ENCODE data around the gene MRPL49. TPM values are rescaled to one million over a fixed set of nuclear protein-coding genes. Genes with fewer than 3 reads are reported as not detected.
"Not testable (repeated sequence)": the region's sequence is repeated elsewhere in the genome, so short reads cannot be mapped to it uniquely, and the experiment has no call there.

Gene MRPL49
- total RNA-seq, 1 experiment from 2014 or later: 55.9 TPM

DNA sequence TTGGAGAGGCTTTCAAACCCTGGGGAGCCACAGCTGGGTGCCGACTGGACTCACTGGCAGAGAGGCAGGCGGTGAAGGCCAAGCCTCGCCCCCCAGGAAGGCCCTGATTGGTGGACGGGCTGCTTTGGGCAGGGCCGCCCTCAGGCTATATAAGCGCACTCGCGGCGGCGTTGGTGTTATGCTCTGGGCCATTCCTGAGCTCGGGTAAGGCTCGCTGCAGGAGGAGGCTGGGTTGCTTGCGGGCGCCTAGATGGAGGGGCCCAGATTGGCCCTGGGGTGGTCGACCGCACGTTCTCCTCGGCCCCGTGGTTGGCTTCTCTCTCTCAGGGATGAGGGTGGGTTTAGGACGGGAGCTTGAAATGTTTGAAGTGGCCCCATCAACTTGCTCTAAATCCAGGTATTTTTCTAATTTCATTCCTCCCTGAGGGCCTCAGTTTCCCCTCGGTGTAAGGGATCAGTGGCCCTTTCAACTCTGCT lies 48.0 kb downstream of the MRPL49 start, which contains the start of gene SPDYC:
Gene SPDYC (plus strand): TSS at position 176 of the 477 bp plus-strand sequence. CDS start 1,125 bp downstream, outside the sequence.
- ATAC-seq (peak; percentile 84), DNase-seq (ENCODE audit: low spot score) (peak; percentile 68)
- CTCF ChIA-PET: interaction anchor here (0.5 to 2.1 kb wide), 4 partner anchors 11 to 93 kb away, joined by 3 to 18 read pairs (median 3); partner anchors contain the start of genes CAPN1 and ZNHIT2
- Mint-ChIP-seq H3K9me3 (no peaks in the 10 kb centered on the region), H3K36me3 (no peaks in the 10 kb centered on the region), H3K27ac (peak within 1 kb of the TSS; percentile 29), H3K27me3 (ENCODE audit: low read depth) (no peaks in the 10 kb centered on the region), H3K4me3 (no peak within 1 kb of the TSS), H3K4me1 (peaks cover 14% of the 10 kb centered on the region)
- TF ChIP-seq ZNF423 (CRISPR knock-in tag; IDR thresholded peaks at IDR 0.05) (0 out of 2 replicates have a peak, but pooled peaks have one; percentile 21), NFYB (CRISPR knock-in tag; conservative IDR thresholded peaks at IDR 0.05; ENCODE audit: low read depth) (peak; percentile 53), SP1 (CRISPR knock-in tag; conservative IDR thresholded peaks at IDR 0.05) (peak; percentile 37; the same call in 1 of the 2 replicates), ETV6 (CRISPR knock-in tag; IDR thresholded peaks at IDR 0.05) (no peak)
- POLR2A ChIA-PET: interaction anchor here (0.9 to 1.1 kb wide), 2 partner anchors 11 to 43 kb away, joined by 3 read pairs; partner anchors contain the start of gene CAPN1

- CTCF ChIA-PET: interaction anchor here (0.6 to 2.2 kb wide), 3 partner anchors 9 to 103 kb away, joined by 3 to 8 read pairs (median 3); partner anchors contain the start of gene CAPN1
- peaks cover 5% of the 10 kb centered on the region for H3K4me1 Mint-ChIP-seq
- ATAC-seq: no peak
- no peak overlapping the region for H3K4me3 Mint-ChIP-seq
- no peaks in the 10 kb centered on the region for H3K9me3 Mint-ChIP-seq
- POLR2A ChIA-PET: no interaction called here
- no peak for DNase-seq (ENCODE audit: low spot score)
- no peaks in the 10 kb centered on the region for H3K36me3 Mint-ChIP-seq
- no peaks in the 10 kb centered on the region for H3K27me3 Mint-ChIP-seq (ENCODE audit: low read depth)
- TF ChIP-seq ZNF416 (CRISPR knock-in tag; IDR thresholded peaks at IDR 0.05) (no peak), GRHL2 (CRISPR knock-in tag; IDR thresholded peaks at IDR 0.05; ENCODE audit: insufficient replicate concordance, severe bottlenecking) (no peak), TCF7 (CRISPR knock-in tag; IDR thresholded peaks at IDR 0.05; ENCODE audit: low read depth) (no peak), ZNF232 (CRISPR knock-in tag; IDR thresholded peaks at IDR 0.05) (no peak), CBFB (CRISPR knock-in tag; IDR thresholded peaks at IDR 0.05; ENCODE audit: low read depth) (no peak), RORB (CRISPR knock-in tag; IDR thresholded peaks at IDR 0.05) (no peak), HMGA2 (CRISPR knock-in tag; IDR thresholded peaks at IDR 0.05) (no peak), FOXK1 (CRISPR knock-in tag; IDR thresholded peaks at IDR 0.05) (no peak), NFE2L1 (CRISPR knock-in tag; IDR thresholded peaks at IDR 0.05) (no peak)
- TF ChIP-seq, protein P1, sequence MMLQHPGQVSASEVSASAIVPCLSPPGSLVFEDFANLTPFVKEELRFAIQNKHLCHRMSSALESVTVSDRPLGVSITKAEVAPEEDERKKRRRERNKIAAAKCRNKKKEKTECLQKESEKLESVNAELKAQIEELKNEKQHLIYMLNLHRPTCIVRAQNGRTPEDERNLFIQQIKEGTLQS (CRISPR knock-in tag; conservative IDR thresholded peaks at IDR 0.05): no peak
- TF ChIP-seq, protein P2, sequence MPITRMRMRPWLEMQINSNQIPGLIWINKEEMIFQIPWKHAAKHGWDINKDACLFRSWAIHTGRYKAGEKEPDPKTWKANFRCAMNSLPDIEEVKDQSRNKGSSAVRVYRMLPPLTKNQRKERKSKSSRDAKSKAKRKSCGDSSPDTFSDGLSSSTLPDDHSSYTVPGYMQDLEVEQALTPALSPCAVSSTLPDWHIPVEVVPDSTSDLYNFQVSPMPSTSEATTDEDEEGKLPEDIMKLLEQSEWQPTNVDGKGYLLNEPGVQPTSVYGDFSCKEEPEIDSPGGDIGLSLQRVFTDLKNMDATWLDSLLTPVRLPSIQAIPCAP (CRISPR knock-in tag; IDR thresholded peaks at IDR 0.05): no peak
- TF ChIP-seq, protein P3, sequence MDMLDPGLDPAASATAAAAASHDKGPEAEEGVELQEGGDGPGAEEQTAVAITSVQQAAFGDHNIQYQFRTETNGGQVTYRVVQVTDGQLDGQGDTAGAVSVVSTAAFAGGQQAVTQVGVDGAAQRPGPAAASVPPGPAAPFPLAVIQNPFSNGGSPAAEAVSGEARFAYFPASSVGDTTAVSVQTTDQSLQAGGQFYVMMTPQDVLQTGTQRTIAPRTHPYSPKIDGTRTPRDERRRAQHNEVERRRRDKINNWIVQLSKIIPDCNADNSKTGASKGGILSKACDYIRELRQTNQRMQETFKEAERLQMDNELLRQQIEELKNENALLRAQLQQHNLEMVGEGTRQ (CRISPR knock-in tag; IDR thresholded peaks at IDR 0.05): no peak
- H3K27ac Mint-ChIP-seq: no peak overlapping the region
These were observed 50.5 kb downstream of the MRPL49 start for GRCh38 chr11:65172600-65172999.

DNA sequence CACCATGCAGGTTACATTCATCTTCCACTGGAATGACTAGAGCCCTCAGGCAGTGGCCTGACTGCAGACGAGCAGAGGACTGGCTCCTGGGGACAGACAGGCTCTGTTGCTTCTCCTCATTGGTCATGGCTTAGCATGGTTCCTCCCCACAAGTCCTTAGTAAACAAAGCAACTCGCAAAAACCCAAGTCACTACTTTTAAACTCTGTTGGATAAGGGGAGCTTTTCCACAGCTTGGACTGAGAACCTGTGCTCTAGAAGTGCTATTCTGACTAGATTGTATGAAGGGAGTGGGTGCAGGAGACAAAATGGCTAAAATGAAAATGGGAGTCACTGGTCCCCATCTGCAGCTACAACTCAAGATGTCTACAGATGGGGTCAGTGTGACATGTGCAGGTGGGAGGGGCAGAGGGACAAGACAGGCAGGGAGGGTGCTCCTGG lies 52.5 kb downstream of the MRPL49 start:
- ATAC-seq; H3K27ac Mint-ChIP-seq; H3K4me3 Mint-ChIP-seq; H3K4me1 Mint-ChIP-seq; H3K36me3 Mint-ChIP-seq; H3K9me3 Mint-ChIP-seq; POLR2A ChIA-PET; DNase-seq (ENCODE audit: low spot score); H3K27me3 Mint-ChIP-seq (ENCODE audit: low read depth): not testable (repeated sequence)
- CTCF ChIA-PET: interaction anchor here (1.9 kb wide), 1 partner anchor 57 kb away, joined by 5 read pairs; the partner anchor contains the start of gene ZNHIT2

Small RNA genes lying within 50 kb of the gene (microRNA-seq; reads per million reads assigned to microRNA genes)
- 1.0 reads per million for gene MIR6751 (ENCODE audit: borderline number of aligned reads)

Other genes starting within 250 kb of the MRPL49 start
- 29.9 to 38.1 TPM (median 35.2 TPM) in 3 replicates for gene EHD1, start 243.7 kb upstream of the MRPL49 start, total RNA-seq (2021)
- 25.2 to 31.4 TPM (median 27.6 TPM) in 3 replicates for gene ATG2A, start 205.1 kb upstream of the MRPL49 start, total RNA-seq (2021)
- gene PPP2R5B, start 197.6 kb upstream of the MRPL49 start, total RNA-seq (2021): 8.7 to 10.2 TPM (median 9.1 TPM) in 3 replicates
- gene GPHA2, start 186.4 kb upstream of the MRPL49 start, total RNA-seq (2021): 1.0 to 1.6 TPM (median 1.6 TPM) in 3 replicates
- not detected in 3 replicates for gene MAJIN, start 150.2 kb upstream of the MRPL49 start, total RNA-seq (2021)
- gene BATF2, start 125.3 kb upstream of the MRPL49 start, total RNA-seq (2021): 1.3 to 3.2 TPM (median 2.2 TPM) in 3 replicates
- 171 to 248 TPM (median 235 TPM) in 3 replicates for gene ARL2, start 108.2 kb upstream of the MRPL49 start, total RNA-seq (2021)
- 16.7 to 19.6 TPM (median 17.6 TPM) in 3 replicates for gene SNX15, start 94.9 kb upstream of the MRPL49 start, total RNA-seq (2021)
- gene SAC3D1, start 81.1 kb upstream of the MRPL49 start, total RNA-seq (2021): 22.2 to 26.2 TPM (median 22.8 TPM) in 3 replicates
- gene NAALADL1, start 63.8 kb upstream of the MRPL49 start, total RNA-seq (2021): 4.5 to 6.1 TPM (median 5.9 TPM) in 3 replicates
- gene CDCA5, start 38.3 kb upstream of the MRPL49 start, total RNA-seq (2021): 80.6 to 95.9 TPM (median 86.9 TPM) in 3 replicates
- gene ZFPL1, start 38.1 kb upstream of the MRPL49 start, total RNA-seq (2021): 32.2 to 33.8 TPM (median 32.8 TPM) in 3 replicates
- 122 to 136 TPM (median 123 TPM) in 3 replicates for gene VPS51, start 26.1 kb upstream of the MRPL49 start, total RNA-seq (2021)
- 63.8 to 74.9 TPM (median 71.5 TPM) in 3 replicates for gene TM7SF2, start 10.4 kb upstream of the MRPL49 start, total RNA-seq (2021)
- 15.9 to 18.3 TPM (median 16.7 TPM) in 3 replicates for gene ZNHIT2, start 4.6 kb upstream of the MRPL49 start, total RNA-seq (2021)
- 951 to 991 TPM (median 985 TPM) in 3 replicates for gene FAU, start 187 bp upstream of the MRPL49 start, total RNA-seq (2021)
- 27.6 to 34.8 TPM (median 31.8 TPM) in 3 replicates for gene SYVN1, start 12.2 kb downstream of the MRPL49 start, total RNA-seq (2021)
- 0.27 to 0.35 TPM (median 0.32 TPM) in 3 replicates for gene SPDYC, start 47.9 kb downstream of the MRPL49 start, total RNA-seq (2021)
- 204 to 257 TPM (median 218 TPM) in 3 replicates for gene CAPN1, start 59.6 kb downstream of the MRPL49 start, total RNA-seq (2021)
- gene POLA2, start 139.6 kb downstream of the MRPL49 start, total RNA-seq (2021): 26.9 to 35.6 TPM (median 28.5 TPM) in 3 replicates
- gene CDC42EP2, start 192.5 kb downstream of the MRPL49 start, total RNA-seq (2021): 11.0 to 15.2 TPM (median 11.5 TPM) in 3 replicates
- gene DPF2, start 211.5 kb downstream of the MRPL49 start, total RNA-seq (2021): 59.0 to 71.0 TPM (median 66.3 TPM) in 3 replicates
- 1.9 to 2.3 TPM (median 2.1 TPM) in 3 replicates for gene TIGD3, start 232.4 kb downstream of the MRPL49 start, total RNA-seq (2021)

Measured in WTC11 (cell line).